SU-DHL-6 (cell line): ENCODE results near the gene ZNF525.
A peak's percentile ranks its signal among the peaks of the same experiment; 100 is the strongest.
"Not testable (repeated sequence)": the region's sequence is repeated elsewhere in the genome, so short reads cannot be mapped to it uniquely, and the experiment has no call there.

Experiments used
- H2AFZ ChIP-seq: fragments of 200-600 bp; sonication (generic); 2 replicates; pipeline ENCODE4 v1.6.1; 2014; ENCODE audit warnings: low read depth, mild to moderate bottlenecking, moderate library complexity, mixed read lengths, antibody characterized with exemption, low read length; ENCODE audit not compliant: severe bottlenecking
- H3F3A ChIP-seq: fragments of 200-600 bp; shearing (Covaris generic); 2 replicates; pipeline ENCODE4 v1.6.0; 2016; ENCODE audit warnings: antibody characterized with exemption, mild to moderate bottlenecking; ENCODE audit not compliant: insufficient read depth
- H3K27ac ChIP-seq: fragments of 200-600 bp; sonication (generic); 2 replicates; pipeline ENCODE4 v1.5.1; 2016; ENCODE audit warnings: low read depth, mild to moderate bottlenecking, low read length, moderate library complexity, mixed read lengths
- H3K27me3 ChIP-seq: fragments of 200-600 bp; sonication (generic), shearing (Covaris generic); 2 replicates; pipeline ENCODE4 v1.6.0; 2014; ENCODE audit warnings: mild to moderate bottlenecking, low read length
- H3K36me3 ChIP-seq: fragments of 200-600 bp; sonication (generic); 2 replicates; pipeline ENCODE4 v1.6.1; 2014; ENCODE audit warnings: mild to moderate bottlenecking, low read length, mixed read lengths
- H3K4me2 ChIP-seq: fragments of 300-600, 200-600 bp; shearing (Covaris generic), sonication (generic); 2 replicates; pipeline ENCODE4 v1.6.0; 2014; ENCODE audit warnings: low read length, low read depth, mild to moderate bottlenecking; ENCODE audit not compliant: poor library complexity, severe bottlenecking
- H3K4me3 ChIP-seq: fragments of 200-600 bp; sonication (generic); 2 replicates; pipeline ENCODE4 v1.5.1; 2014; ENCODE audit warnings: antibody characterized with exemption, low read length, mild to moderate bottlenecking, mixed read lengths; ENCODE audit not compliant: insufficient read depth, poor library complexity, severe bottlenecking
- H3K79me2 ChIP-seq: fragments of 200-600 bp; sonication (generic); 2 replicates; pipeline ENCODE4 v1.6.1; 2014; ENCODE audit warnings: mild to moderate bottlenecking, low read length, moderate library complexity; ENCODE audit not compliant: insufficient read depth
- H3K9ac ChIP-seq: fragments of 200-600 bp; sonication (generic); 2 replicates; pipeline ENCODE4 v1.7.0; 2014; ENCODE audit warnings: mild to moderate bottlenecking, low read length
- H3K9me2 ChIP-seq: fragments of 200-600 bp; sonication (generic); replicated peaks from 2 replicates; pipeline ENCODE4 v1.6.1; 2014; ENCODE audit warnings: low read length; ENCODE audit not compliant: insufficient read depth
- H3K9me3 ChIP-seq: fragments of 200-600 bp; sonication (generic); 2 replicates; pipeline ENCODE4 v1.6.1; 2014; ENCODE audit warnings: low read length, mixed read lengths; ENCODE audit not compliant: insufficient read depth
- H4K20me1 ChIP-seq: fragments of 200-600 bp; sonication (generic); 2 replicates; pipeline ENCODE4 v1.6.1; 2014; ENCODE audit warnings: low read depth, mild to moderate bottlenecking, antibody characterized with exemption, low read length, moderate library complexity, mixed read lengths
- EZH2phosphoT487 ChIP-seq: fragments of 200-600 bp; sonication (generic), shearing (Covaris generic); conservative IDR thresholded peaks from 2 replicates; pipeline ENCODE4 v1.6.1; 2018; ENCODE audit warnings: mild to moderate bottlenecking, antibody characterized with exemption, low read length, moderate library complexity, mixed read lengths
- TF ChIP-seq, protein P1 (sequence below): fragments of 200-600 bp; sonication (generic); IDR thresholded peaks from one replicate; pipeline ENCODE4 v1.5.1; 2017; ENCODE audit warnings: antibody characterized with exemption, mild to moderate bottlenecking, low read length, moderate library complexity; ENCODE audit not compliant: insufficient read depth, poor library complexity, severe bottlenecking

Gene ZNF525

DNA sequence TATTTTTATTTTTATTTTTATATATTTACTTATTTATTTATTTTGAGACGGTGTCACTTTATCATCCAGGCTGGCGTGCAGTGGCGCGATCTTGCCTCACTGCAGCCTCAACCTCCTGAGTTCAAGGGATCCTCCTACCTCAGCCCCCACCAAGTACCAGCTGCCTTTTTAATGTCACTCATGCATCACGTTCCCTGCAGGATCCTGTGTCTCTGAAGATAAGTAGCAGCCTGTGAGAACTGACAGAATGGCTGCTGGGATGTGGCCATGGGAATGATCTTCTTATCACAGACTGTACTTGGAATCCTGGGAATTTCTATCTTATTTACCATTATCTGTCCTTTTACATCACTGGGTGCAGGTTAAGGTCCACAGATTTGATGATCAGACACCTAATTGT is 57.0 kb downstream of the ZNF525 start:
- Histone ChIP-seq H3K9ac (no peak overlapping the region), H3K9me2 (no peaks in the 10 kb centered on the region), H3K4me2 (no peak overlapping the region), H4K20me1 (no peaks in the 10 kb centered on the region), H3K4me3 (no peak overlapping the region), H3K9me3 (no peaks in the 10 kb centered on the region), H3K27ac (no peak overlapping the region), H3K36me3 (no peaks in the 10 kb centered on the region), H2AFZ (no peak overlapping the region), H3F3A (no peaks in the 10 kb centered on the region), H3K27me3 (no peaks in the 10 kb centered on the region), H3K79me2 (no peaks in the 10 kb centered on the region)
- TF ChIP-seq, protein P1, sequence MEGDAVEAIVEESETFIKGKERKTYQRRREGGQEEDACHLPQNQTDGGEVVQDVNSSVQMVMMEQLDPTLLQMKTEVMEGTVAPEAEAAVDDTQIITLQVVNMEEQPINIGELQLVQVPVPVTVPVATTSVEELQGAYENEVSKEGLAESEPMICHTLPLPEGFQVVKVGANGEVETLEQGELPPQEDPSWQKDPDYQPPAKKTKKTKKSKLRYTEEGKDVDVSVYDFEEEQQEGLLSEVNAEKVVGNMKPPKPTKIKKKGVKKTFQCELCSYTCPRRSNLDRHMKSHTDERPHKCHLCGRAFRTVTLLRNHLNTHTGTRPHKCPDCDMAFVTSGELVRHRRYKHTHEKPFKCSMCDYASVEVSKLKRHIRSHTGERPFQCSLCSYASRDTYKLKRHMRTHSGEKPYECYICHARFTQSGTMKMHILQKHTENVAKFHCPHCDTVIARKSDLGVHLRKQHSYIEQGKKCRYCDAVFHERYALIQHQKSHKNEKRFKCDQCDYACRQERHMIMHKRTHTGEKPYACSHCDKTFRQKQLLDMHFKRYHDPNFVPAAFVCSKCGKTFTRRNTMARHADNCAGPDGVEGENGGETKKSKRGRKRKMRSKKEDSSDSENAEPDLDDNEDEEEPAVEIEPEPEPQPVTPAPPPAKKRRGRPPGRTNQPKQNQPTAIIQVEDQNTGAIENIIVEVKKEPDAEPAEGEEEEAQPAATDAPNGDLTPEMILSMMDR, result no peak
- TF ChIP-seq EZH2phosphoT487, result no peak

DNA sequence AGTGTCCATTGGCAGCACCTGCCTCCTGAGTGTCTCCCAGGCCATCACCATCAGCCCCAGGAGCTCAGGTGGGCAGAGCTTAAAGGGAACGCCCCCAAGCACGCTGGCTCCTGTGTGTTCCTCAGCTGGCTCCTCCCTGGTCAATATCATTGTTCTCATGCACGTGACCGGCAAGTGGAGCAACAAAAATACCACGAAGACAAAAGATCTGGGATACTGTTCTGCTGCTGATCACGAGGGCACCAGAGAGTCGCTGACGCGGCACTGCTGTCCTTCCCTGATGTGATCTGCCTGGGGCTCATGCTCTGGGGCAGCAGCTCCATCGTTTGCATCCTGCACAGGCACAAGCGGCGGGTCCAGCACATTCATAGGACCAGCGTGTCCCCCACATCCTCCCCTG is 57.6 kb downstream of the ZNF525 start:
- not testable (repeated sequence) for H3K9me3 ChIP-seq, H3K27ac ChIP-seq, H3K9ac ChIP-seq, H3K27me3 ChIP-seq, H3K4me3 ChIP-seq, H4K20me1 ChIP-seq, H3K79me2 ChIP-seq, H2AFZ ChIP-seq, H3F3A ChIP-seq, H3K9me2 ChIP-seq, H3K36me3 ChIP-seq, H3K4me2 ChIP-seq

GRCh38 chr19:53423680-53424079 is 58.2 kb downstream of the ZNF525 start:
- H3K27me3 ChIP-seq, H2AFZ ChIP-seq, H3F3A ChIP-seq, H3K4me3 ChIP-seq, H3K27ac ChIP-seq, H4K20me1 ChIP-seq, H3K79me2 ChIP-seq, H3K36me3 ChIP-seq, H3K9ac ChIP-seq, H3K9me3 ChIP-seq, H3K9me2 ChIP-seq, H3K4me2 ChIP-seq: not testable (repeated sequence)

DNA sequence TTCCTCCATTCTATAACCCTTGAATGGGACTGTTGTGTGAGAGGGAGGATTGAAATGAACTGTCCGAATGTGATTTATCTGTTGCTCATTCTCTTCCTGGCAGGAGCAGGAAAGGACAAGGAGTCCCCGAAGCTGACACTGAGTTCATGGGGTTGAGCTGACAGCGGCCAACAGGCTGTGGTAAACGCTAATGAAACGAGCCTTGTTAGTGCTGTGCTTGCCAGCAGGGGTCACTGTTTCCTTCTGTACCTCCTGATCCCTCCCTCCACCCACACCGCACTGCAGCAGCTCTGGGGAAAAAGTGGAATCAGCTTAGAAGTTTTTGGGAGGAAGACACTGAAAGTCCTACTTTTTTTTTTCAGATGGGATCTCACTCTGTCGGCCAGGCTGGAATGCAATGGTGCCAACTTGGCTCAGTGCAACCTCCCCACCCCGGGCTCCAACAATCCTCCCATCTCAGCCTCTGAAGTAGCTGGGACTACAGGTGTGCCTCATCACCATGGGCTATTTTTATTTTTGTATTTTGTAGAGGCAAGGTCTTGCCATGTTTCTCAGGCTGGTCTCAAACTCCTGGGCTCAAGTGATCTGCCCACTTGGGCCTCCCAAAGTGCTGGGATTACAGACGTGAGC is 59.6 kb downstream of the ZNF525 start:
- Histone ChIP-seq H2AFZ (no peak overlapping the region), H3K9me3 (no peaks in the 10 kb centered on the region), H3K4me3 (no peak overlapping the region), H3K27ac (no peak overlapping the region), H3K36me3 (no peaks in the 10 kb centered on the region), H3F3A (no peaks in the 10 kb centered on the region), H4K20me1 (no peaks in the 10 kb centered on the region), H3K27me3 (no peaks in the 10 kb centered on the region), H3K4me2 (no peak overlapping the region), H3K9me2 (no peaks in the 10 kb centered on the region), H3K79me2 (no peaks in the 10 kb centered on the region), H3K9ac (no peak overlapping the region)
- no peak for TF ChIP-seq EZH2phosphoT487
- TF ChIP-seq, protein P1, result peak; percentile 57
